Body of pancreas (tissue), 4 donors: ENCODE data around the gene SEC23A. TPM values are rescaled to one million over a fixed set of nuclear protein-coding genes. Genes with fewer than 3 reads are reported as not detected.
A peak's percentile ranks its signal among the peaks of the same experiment; 100 is the strongest.
"Not testable (repeated sequence)": the region's sequence is repeated elsewhere in the genome, so short reads cannot be mapped to it uniquely, and the experiment has no call there.

ENCODE experiments used
- ATAC-seq: fragments of 150-250 bp; one replicate; pipeline ENCODE4 v1.9.1; 2016
- DNase-seq, 4 donors: peaks; one replicate each; pipeline ENCODE4 v3.0.0-alpha.2; 2019
- H3K27ac ChIP-seq, 4 donors: fragments of 200-600 bp; sonication (generic); 1 replicate in 3 of 4; 2 replicates in 1 of 4; pipeline versions ENCODE4 v1.5.1 to v1.6.1; 2016 to 2019; ENCODE audit warnings: mild to moderate bottlenecking in 1 of 4, mixed read lengths in 1 of 4, moderate library complexity in 1 of 4
- H3K27me3 ChIP-seq, 2 donors: fragments of 200-600 bp; sonication (generic); one replicate each; pipeline ENCODE4 v1.6.0; 2016; ENCODE audit warnings: mild to moderate bottlenecking in 1 of 2
- H3K36me3 ChIP-seq, 2 donors: fragments of 200-600 bp; sonication (generic); replicated peaks in 1 of 2; 2 replicates each; pipeline ENCODE4 v1.5.1; 2016; ENCODE audit warnings: low read depth in 2 of 2; ENCODE audit not compliant: insufficient read depth in 1 of 2
- H3K4me1 ChIP-seq: fragments of 200-600 bp; sonication (generic); one replicate; pipeline ENCODE4 v1.6.0; 2016
- H3K4me3 ChIP-seq, 2 donors: fragments of 200-600 bp; sonication (generic); 1 replicate in 1 of 2; 2 replicates in 1 of 2; pipeline ENCODE4 v1.5.1; 2016 to 2019
- H3K9me3 ChIP-seq, 3 donors: fragments of 200-600 bp; sonication (generic); 1 replicate in 2 of 3; 2 replicates in 1 of 3; pipeline ENCODE4 v1.5.1; 2016
- POLR2A ChIP-seq, 3 donors: fragments of 450-650 bp; IDR thresholded peaks; one replicate each; pipeline ENCODE4 v1.6.1; 2016; ENCODE audit warnings: antibody characterized with exemption in 3 of 3, mild to moderate bottlenecking in 2 of 3
- WGBS, 2 donors: methylation state at CpG; one replicate each; pipeline ENCODE4 v1.1.5; 2017; 5-methylcytosine and 5-hydroxymethylcytosine counted together
- intact Hi-C: fragments of 100-400 bp; cut with DNase I; formaldehyde crosslinking; loops from one replicate; pipeline ENCODE4 v1.15.1; 2023
- total RNA-seq, 2 donors: library from RNA; depleted of rRNA; stranded (reverse); fragments of >200 nt; gene quantifications; one replicate each; pipeline ENCODE4 v1.1.0, GENCODE V29; 2016
- TF ChIP-seq, protein P1 (sequence below), 7 experiments: fragments of 450-650 bp in 4 of 7; fragments of 200-600 bp in 3 of 7; sonication (generic) in 3 of 7; IDR thresholded peaks; one replicate each; pipeline ENCODE4 v1.5.1; 2016 to 2019; ENCODE audit warnings: antibody characterized with exemption in 7 of 7

SEC23A gene
- total RNA-seq, 2 donors from 2014 or later: 33.2 to 62.3 TPM

DNA sequence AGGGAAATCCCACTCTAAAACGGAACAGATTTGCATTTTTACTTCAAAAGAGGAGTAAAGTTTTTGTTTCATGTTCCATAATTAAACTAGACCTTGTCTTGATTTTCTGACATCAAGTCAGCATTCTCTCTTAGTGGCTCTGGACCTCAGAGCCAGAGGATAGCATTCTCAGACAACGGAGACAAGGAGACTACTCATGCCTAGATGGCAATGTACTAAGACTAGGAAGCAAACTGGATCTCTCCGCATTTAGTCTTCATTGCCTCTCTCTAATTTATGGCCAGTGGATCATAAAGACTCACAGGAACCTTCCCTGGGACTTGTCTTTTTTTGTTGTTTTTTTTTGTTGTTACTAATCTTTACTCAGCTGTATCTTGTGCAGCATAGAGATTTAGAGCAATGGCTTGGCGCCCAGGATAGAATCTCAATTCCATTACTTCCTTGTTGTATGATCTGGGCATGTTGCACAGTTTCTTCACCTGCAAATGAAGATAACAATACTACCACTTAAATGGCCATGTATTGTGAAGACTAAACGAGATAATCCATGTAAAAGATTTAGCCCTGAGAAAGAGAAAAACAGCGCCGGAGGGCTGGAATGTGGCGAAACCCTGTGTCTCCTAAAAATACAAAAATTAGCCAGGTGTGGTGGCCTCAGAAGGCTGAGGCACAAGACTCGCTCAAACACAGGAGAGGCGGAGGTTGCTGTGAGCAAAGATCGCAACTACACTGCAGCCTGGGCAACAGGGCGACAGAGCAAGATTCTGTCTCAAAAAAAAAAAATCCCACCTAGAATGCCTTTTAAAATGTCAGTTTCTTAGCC is 7.1 kb upstream of the SEC23A start:
- Histone ChIP-seq H3K4me3 (no peak overlapping the region), H3K27ac (peak overlapping the region; percentile 19 to 79 (median 58)), H3K9me3 (no peaks in the 10 kb centered on the region), H3K36me3 (no peaks in the 10 kb centered on the region), H3K4me1 (peaks cover 17% of the 10 kb centered on the region), H3K27me3 (no peaks in the 10 kb centered on the region)
- 43 to 56% methylated on average over 12 of the region's 12 CpGs for WGBS, 2 donors
- DNase-seq (peak; percentile 19 to 60 (median 44)), ATAC-seq (peak; percentile 38)
- intact Hi-C loops: loop anchor here (10.0 kb wide), 1 partner anchor 55 kb away; no protein-coding TSS in a partner anchor
- TF ChIP-seq, protein P1, sequence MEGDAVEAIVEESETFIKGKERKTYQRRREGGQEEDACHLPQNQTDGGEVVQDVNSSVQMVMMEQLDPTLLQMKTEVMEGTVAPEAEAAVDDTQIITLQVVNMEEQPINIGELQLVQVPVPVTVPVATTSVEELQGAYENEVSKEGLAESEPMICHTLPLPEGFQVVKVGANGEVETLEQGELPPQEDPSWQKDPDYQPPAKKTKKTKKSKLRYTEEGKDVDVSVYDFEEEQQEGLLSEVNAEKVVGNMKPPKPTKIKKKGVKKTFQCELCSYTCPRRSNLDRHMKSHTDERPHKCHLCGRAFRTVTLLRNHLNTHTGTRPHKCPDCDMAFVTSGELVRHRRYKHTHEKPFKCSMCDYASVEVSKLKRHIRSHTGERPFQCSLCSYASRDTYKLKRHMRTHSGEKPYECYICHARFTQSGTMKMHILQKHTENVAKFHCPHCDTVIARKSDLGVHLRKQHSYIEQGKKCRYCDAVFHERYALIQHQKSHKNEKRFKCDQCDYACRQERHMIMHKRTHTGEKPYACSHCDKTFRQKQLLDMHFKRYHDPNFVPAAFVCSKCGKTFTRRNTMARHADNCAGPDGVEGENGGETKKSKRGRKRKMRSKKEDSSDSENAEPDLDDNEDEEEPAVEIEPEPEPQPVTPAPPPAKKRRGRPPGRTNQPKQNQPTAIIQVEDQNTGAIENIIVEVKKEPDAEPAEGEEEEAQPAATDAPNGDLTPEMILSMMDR (IDR thresholded peaks at IDR 0.05): no peak
- peak in 2 of 3 donors; percentile 5 to 36 for TF ChIP-seq POLR2A (IDR thresholded peaks at IDR 0.05)

DNA sequence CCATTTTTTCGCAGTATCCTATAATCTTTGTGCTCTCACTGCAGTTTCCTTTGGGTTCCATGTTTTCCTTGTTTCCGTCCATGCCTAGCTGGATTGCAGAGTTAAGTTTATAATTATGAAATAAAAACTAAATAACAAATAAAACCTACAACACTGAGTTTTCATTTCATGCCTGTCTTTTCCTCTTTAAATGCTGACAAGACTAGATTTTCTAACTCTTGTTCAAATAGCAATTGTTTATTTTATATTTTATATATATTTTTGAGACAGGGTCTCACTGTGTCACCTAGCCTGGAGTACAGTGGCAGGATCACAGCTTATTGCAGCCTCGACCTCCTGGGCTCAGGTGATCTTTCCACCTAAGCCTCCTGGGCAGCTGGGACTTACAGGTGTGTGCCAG is 5.8 kb upstream of the SEC23A start:
- no peak for DNase-seq
- TF ChIP-seq POLR2A (IDR thresholded peaks at IDR 0.05): no peak
- TF ChIP-seq, protein P1 (IDR thresholded peaks at IDR 0.05): no peak
- no peaks in the 10 kb centered on the region for H3K27me3 ChIP-seq
- ATAC-seq: no peak
- H3K9me3 ChIP-seq: no peaks in the 10 kb centered on the region
- peaks cover 18% of the 10 kb centered on the region for H3K4me1 ChIP-seq
- intact Hi-C loops: no loop called here
- H3K36me3 ChIP-seq: no peaks in the 10 kb centered on the region
- no peak overlapping the region for H3K4me3 ChIP-seq
- peak overlapping the region in 1 of 4 donors; percentile 73 for H3K27ac ChIP-seq
- WGBS, 2 donors: 89 to 96% methylated on average over 3 of the region's 3 CpGs

DNA sequence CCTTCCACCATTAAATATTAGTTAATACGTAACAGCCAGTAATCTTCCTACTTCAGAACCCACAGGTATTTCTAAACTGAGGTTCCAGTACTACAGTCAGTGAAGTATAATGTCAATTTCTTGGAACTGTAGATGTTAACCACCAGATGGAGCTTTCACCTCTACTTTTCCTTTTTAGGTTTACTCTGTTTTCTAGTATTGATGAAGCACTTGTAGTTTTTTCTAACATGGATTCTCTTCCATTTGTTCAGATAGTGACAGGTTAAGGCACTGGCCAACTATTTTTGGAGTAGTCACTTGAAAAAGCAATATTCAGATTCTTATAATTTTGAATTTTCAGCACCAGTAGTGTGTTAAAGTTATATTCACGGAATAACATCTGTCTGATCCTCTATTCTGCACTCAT is 4.6 kb upstream of the SEC23A start:
- no peak for ATAC-seq

DNA sequence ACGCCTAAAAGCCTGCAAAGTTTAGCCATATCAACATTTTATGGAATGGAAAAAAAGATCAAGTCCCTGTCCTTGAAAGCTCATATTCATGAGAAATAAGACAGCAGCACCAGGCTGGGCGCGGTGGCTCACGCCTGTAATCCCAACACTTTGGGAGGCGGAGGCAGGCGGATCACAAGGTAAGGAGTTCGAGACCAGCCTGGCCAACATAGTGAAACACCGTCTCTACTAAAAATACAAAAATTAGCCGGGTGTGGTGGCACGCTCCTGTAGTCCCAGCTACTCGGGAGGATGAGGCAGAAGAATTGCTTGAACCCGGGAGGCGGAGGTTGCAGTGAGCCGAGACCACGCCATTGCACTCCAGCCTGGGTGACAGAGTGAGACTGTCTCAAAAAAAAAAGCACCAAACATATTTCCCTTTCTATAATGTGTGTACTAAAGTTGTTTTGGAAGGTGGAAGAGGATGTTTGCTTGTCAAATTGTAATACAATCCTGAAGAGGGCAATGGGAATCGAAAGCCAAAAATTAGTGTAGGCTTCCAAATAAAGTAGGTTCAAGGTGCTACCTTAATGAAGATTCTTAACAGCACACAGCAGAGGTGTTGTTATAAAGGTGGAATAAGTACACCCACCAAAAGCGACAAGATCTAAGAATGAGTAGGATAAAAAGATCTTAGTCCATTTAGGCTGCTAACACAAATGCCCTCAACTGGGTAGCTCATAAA is 1.2 kb upstream of the SEC23A start:
- H3K36me3 ChIP-seq, ATAC-seq, intact Hi-C loops, H3K4me3 ChIP-seq, H3K27me3 ChIP-seq, H3K9me3 ChIP-seq: not testable (repeated sequence)
- H3K27ac ChIP-seq: peak overlapping the region; percentile 83 to 98 (median 97)
- 54 to 57% methylated on average over 17 of the region's 17 CpGs for WGBS, 2 donors
- peaks cover 36% of the 10 kb centered on the region for H3K4me1 ChIP-seq
- DNase-seq: peak in 2 of 4 donors; percentile 5 to 21

More for the DNA sequence above, 4.6 kb upstream of the SEC23A start:
- DNase-seq: no peak
- Histone ChIP-seq H3K9me3 (no peaks in the 10 kb centered on the region), H3K36me3 (no peaks in the 10 kb centered on the region), H3K27ac (no peak overlapping the region), H3K4me3 (no peak overlapping the region), H3K4me1 (peaks cover 15% of the 10 kb centered on the region), H3K27me3 (no peaks in the 10 kb centered on the region)
- no peak for TF ChIP-seq POLR2A (IDR thresholded peaks at IDR 0.05)
- TF ChIP-seq, protein P1 (IDR thresholded peaks at IDR 0.05): peak in 6 of 7 experiments; percentile 18 to 51 (median 46)
- WGBS, 2 donors: 58 to 60% methylated on average over 2 of the region's 2 CpGs
- intact Hi-C loops: no loop called here

DNA sequence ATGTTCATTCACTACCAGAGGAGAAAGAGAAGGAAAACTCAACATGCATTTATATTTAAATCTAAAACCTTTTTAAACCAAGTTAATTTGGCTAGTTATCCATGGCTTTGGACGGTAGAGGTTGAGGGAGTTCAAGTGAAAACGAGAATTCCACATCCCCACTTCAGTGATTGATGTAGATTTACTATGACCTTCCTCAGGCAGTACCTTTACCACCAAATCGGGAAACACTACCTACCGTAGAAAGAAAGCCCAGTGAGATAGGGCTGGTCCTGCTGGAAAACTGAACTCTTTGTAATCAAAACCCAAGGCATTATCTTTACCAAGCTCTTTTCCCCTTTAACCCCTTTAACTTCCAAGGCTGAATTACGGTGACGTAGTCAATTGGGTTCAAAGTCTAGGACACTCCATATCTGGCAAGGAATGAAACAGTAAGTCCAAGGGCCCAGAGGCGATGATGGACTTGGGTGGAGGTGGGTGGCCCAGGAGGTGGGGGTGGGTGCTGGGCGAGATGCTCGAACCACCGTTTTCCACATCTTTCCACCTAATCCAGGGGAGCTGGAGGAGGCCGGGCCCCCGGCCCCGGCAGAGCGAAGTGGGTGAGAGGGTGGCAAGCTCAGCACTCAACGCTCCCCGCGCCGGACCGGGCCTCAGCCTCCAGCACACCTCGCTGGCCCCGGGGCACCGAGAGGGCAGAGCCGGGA is 618 bp downstream of the SEC23A start:
- H3K9me3 ChIP-seq: no peaks in the 10 kb centered on the region
- DNase-seq (peak; percentile 35 to 55 (median 36)), ATAC-seq (peak; percentile 74)
- no peaks in the 10 kb centered on the region for H3K27me3 ChIP-seq
- intact Hi-C loops: no loop called here
- peak overlapping the region; percentile 82 to 89 for H3K4me3 ChIP-seq
- H3K4me1 ChIP-seq: peaks cover 38% of the 10 kb centered on the region
- peak overlapping the region; percentile 83 to 98 (median 97) for H3K27ac ChIP-seq
- H3K36me3 ChIP-seq: no peaks in the 10 kb centered on the region
- no peak for TF ChIP-seq POLR2A (IDR thresholded peaks at IDR 0.05)
- TF ChIP-seq, protein P1 (IDR thresholded peaks at IDR 0.05): no peak
- 1 to 3% methylated on average over 15 to 23 of the region's 23 CpGs for WGBS, 2 donors
